HFF-Myc (cell line): Measurements from ENCODE around the gene TWIST2.

Experiments used
- DNase-seq: peaks from one replicate; pipeline ENCODE4 v3.0.0-alpha.2; 2011; ENCODE audit warnings: low read depth; ENCODE audit errors: extremely low read depth
- H3K4me3 ChIP-seq: replicated peaks from 2 replicates; pipeline ENCODE4 v1.5.1; 2011; ENCODE audit warnings: low read depth, mild to moderate bottlenecking, control low read depth, low read length
- TF ChIP-seq, protein P1 (sequence below): IDR thresholded peaks from 2 replicates; pipeline ENCODE4 v1.5.1; 2012; ENCODE audit warnings: mild to moderate bottlenecking, low read depth, low read length, control low read depth; ENCODE audit errors: missing control alignments

TWIST2 gene

DNA sequence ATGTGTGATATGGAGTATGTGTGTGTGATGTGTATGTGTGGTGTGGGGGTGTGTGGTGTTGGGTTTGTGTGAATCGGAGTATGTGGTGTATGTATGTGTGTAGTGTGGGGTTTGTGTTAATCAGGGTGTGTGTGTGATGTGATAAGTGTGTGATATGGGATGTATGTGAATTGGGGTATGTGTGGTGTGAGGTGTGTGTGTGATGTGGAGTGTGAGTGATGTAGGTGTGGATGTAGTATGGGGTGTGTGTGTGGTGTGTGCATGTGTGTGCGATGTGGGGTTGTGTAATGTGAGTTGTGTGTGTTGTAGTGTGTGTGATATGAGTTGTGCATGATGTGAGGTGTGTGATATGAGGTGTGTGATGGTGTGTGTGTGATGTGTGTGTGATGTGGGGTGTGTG is 54.4 kb downstream of the TWIST2 start:
- H3K4me3 ChIP-seq: no peak overlapping the region
- TF ChIP-seq, protein P1, sequence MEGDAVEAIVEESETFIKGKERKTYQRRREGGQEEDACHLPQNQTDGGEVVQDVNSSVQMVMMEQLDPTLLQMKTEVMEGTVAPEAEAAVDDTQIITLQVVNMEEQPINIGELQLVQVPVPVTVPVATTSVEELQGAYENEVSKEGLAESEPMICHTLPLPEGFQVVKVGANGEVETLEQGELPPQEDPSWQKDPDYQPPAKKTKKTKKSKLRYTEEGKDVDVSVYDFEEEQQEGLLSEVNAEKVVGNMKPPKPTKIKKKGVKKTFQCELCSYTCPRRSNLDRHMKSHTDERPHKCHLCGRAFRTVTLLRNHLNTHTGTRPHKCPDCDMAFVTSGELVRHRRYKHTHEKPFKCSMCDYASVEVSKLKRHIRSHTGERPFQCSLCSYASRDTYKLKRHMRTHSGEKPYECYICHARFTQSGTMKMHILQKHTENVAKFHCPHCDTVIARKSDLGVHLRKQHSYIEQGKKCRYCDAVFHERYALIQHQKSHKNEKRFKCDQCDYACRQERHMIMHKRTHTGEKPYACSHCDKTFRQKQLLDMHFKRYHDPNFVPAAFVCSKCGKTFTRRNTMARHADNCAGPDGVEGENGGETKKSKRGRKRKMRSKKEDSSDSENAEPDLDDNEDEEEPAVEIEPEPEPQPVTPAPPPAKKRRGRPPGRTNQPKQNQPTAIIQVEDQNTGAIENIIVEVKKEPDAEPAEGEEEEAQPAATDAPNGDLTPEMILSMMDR: no peak
- no peak for DNase-seq

DNA sequence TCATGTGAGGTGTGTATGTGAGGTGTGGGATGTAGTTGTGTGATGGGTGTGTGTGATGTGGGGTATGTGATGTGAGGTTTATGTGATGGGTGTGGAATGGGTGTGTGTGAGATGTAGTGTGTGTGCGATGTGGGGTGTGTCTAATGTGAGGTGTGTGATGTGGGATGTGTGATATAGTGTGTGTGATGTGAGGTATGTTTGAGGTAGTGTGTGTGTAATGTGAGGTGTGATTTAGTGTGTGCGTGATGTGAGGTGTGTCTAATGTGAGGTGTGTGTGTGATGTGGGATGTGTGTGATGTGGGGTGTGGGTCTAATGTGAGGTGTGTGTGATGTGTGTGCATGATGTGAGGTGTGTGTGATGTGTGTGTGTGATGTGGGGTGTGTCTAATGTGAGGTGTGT is 55.3 kb downstream of the TWIST2 start:
- no peak overlapping the region for H3K4me3 ChIP-seq
- TF ChIP-seq, protein P1: no peak
- no peak for DNase-seq

DNA sequence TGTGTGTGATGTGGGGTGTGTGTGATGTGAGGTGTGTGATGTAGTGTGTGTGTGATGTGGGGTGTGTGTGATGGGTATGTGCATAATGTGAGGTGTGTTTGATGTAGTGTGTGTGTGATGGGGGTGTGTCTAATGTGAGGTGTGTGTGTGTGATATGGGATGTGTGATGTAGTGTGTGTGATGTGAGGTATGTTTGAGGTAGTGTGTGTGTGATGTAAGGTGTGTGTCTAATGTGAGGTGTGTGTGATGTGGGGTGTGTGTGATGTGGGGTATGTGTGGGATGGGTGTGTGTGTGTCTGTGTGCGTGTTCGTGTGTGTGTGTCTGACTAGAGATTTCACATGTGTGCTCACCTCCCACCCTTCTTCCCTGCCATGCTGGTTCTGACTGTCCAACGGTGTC is 56.3 kb downstream of the TWIST2 start:
- H3K4me3 ChIP-seq: no peak overlapping the region
- TF ChIP-seq, protein P1: no peak
- no peak for DNase-seq

GRCh38 chr2:238904716-238905115 is 56.8 kb downstream of the TWIST2 start:
- TF ChIP-seq, protein P1: no peak
- no peak overlapping the region for H3K4me3 ChIP-seq
- DNase-seq: no peak

- DNase-seq: no peak
- TF ChIP-seq, protein P1: no peak
- H3K4me3 ChIP-seq: no peak overlapping the region
These were observed 57.3 kb downstream of the TWIST2 start for GRCh38 chr2:238905224-238905623.

GRCh38 chr2:238905644-238906043 is 57.8 kb downstream of the TWIST2 start:
- no peak overlapping the region for H3K4me3 ChIP-seq
- no peak for DNase-seq
- TF ChIP-seq, protein P1: no peak

- TF ChIP-seq, protein P1: no peak
- DNase-seq: no peak
- H3K4me3 ChIP-seq: no peak overlapping the region
These were observed 58.5 kb downstream of the TWIST2 start for GRCh38 chr2:238906254-238906935.
